Keratinocyte (primary cell): ENCODE data around the gene NTNG1. TPM values are rescaled to one million over a fixed set of nuclear protein-coding genes. Genes with fewer than 3 reads are reported as not detected.

Experiments used
- DNase-seq: peaks from one replicate; pipeline ENCODE4 v3.0.0-alpha.2; 2011; ENCODE audit warnings: low read depth, missing footprints, low spot score
- FAIRE-seq: peaks from 2 replicates; lab custom pipeline; 2011; peaks lifted over from hg19 to GRCh38; lab: Jason Lieb, UNC
- H2AFZ ChIP-seq: 2 replicates; pipeline ENCODE4 v1.6.0; 2012; ENCODE audit warnings: low read length, control low read depth, inconsistent platforms; ENCODE audit not compliant: control insufficient read depth
- H3K27ac ChIP-seq: 2 replicates; pipeline ENCODE4 v1.5.1; 2011; ENCODE audit warnings: low read length; ENCODE audit not compliant: control insufficient read depth, insufficient read depth
- H3K27me3 ChIP-seq: 3 replicates; pipeline ENCODE4 v1.6.0; 2011; ENCODE audit warnings: low read length; ENCODE audit not compliant: control insufficient read depth, insufficient read depth; ENCODE audit errors: extremely low read depth
- H3K36me3 ChIP-seq, 2 experiments: 2 replicates in 1 of 2; 3 replicates in 1 of 2; pipeline ENCODE4 v1.5.1; 2011; ENCODE audit warnings: low read length in 2 of 2, mild to moderate bottlenecking in 1 of 2; ENCODE audit not compliant: control insufficient read depth in 2 of 2, insufficient read depth in 2 of 2; ENCODE audit errors: extremely low read depth in 1 of 2
- H3K4me1 ChIP-seq: 3 replicates; pipeline ENCODE4 v1.5.1; 2011; ENCODE audit warnings: low read length; ENCODE audit not compliant: control insufficient read depth, insufficient read depth; ENCODE audit errors: extremely low read depth
- H3K4me2 ChIP-seq: 3 replicates; pipeline ENCODE4 v1.6.0; 2011; ENCODE audit warnings: low read depth, low read length; ENCODE audit not compliant: control insufficient read depth, insufficient read depth; ENCODE audit errors: extremely low read depth
- H3K4me3 ChIP-seq, 3 experiments: fragments of 200-600 bp in 1 of 3; sonication (generic) in 1 of 3; 2 replicates in 2 of 3; 3 replicates in 1 of 3; pipeline ENCODE4 v1.5.1; 2011 to 2016; ENCODE audit warnings: low read length in 3 of 3, mild to moderate bottlenecking in 3 of 3, control low read depth in 2 of 3, inconsistent platforms in 1 of 3, low read depth in 1 of 3, mixed read lengths in 1 of 3, mixed run types in 1 of 3, moderate library complexity in 1 of 3; ENCODE audit not compliant: control insufficient read depth in 2 of 3, insufficient read depth in 2 of 3; ENCODE audit errors: extremely low read depth in 1 of 3
- H3K79me2 ChIP-seq: 2 replicates; pipeline ENCODE4 v1.6.0; 2012; ENCODE audit warnings: low read length; ENCODE audit not compliant: control insufficient read depth, insufficient read depth
- H3K9ac ChIP-seq: 3 replicates; pipeline ENCODE4 v1.6.0; 2011; ENCODE audit warnings: low read length; ENCODE audit not compliant: control insufficient read depth, insufficient read depth; ENCODE audit errors: extremely low read depth
- H3K9me1 ChIP-seq: 3 replicates; pipeline ENCODE4 v1.6.0; 2011; ENCODE audit warnings: low read length; ENCODE audit not compliant: control insufficient read depth, insufficient read depth; ENCODE audit errors: extremely low read depth
- H3K9me3 ChIP-seq: 2 replicates; pipeline ENCODE4 v1.5.1; 2012; ENCODE audit warnings: low read depth, low read length; ENCODE audit not compliant: control insufficient read depth
- H4K20me1 ChIP-seq: 3 replicates; pipeline ENCODE4 v1.6.0; 2011; ENCODE audit warnings: low read length; ENCODE audit not compliant: control insufficient read depth, insufficient read depth; ENCODE audit errors: extremely low read depth
- CTCF ChIP-seq, 3 experiments: IDR thresholded peaks in 1 of 3; conservative IDR thresholded peaks in 1 of 3; optimal IDR thresholded peaks in 1 of 3; 2 replicates in 2 of 3; 3 replicates in 1 of 3; pipeline versions ENCODE3 to v1.5.1; 2011; ENCODE audit warnings: low read length in 3 of 3, mild to moderate bottlenecking in 3 of 3, moderate library complexity in 2 of 3, control low read depth in 1 of 3, inconsistent platforms in 1 of 3; ENCODE audit not compliant: insufficient read depth in 2 of 3; ENCODE audit errors: extremely low read depth in 1 of 3
- EZH2 ChIP-seq: IDR thresholded peaks from one replicate; pipeline ENCODE4 v1.6.1; 2012; ENCODE audit warnings: inconsistent platforms, mild to moderate bottlenecking, low read length, moderate library complexity
- dilution Hi-C: fragments of 300-500 bp; cut with MboI; formaldehyde crosslinking; loops from one replicate; pipeline ENCODE4 v1.7.0; 2020; ENCODE audit warnings: low sequenced_read_pairs; ENCODE audit not compliant: extremely low pct_ligation_motif_present
- polyA plus RNA-seq, 5 experiments: library from polyadenylated mRNA; depleted of rRNA in 3 of 5; stranded (reverse) in 3 of 5; stranded (forward) in 1 of 5; unstranded in 1 of 5; fragments of >200 nt; gene quantifications; 1 replicate in 1 of 5; 2 replicates in 3 of 5; 3 replicates in 1 of 5; pipeline versions ENCODE4 v1.2.1 to v1.2.3, GENCODE V29; 2011 to 2012; ENCODE audit warnings: missing spikeins in 2 of 5, low read depth in 1 of 5, low replicate concordance in 1 of 5

The NTNG1 gene
- polyA plus RNA-seq, 1 donor (not counting 4 experiments of a cell fraction or from before 2014, with no cell fraction given) = 8.1 TPM

GRCh38 chr1:107460035-107460434 is 319.2 kb downstream of the NTNG1 start:
- H3K4me2 ChIP-seq = no peak overlapping the region
- no peaks in the 10 kb centered on the region for H3K4me1 ChIP-seq
- no peaks in the 10 kb centered on the region for H4K20me1 ChIP-seq
- no peaks in the 10 kb centered on the region for H3K9me1 ChIP-seq
- TF ChIP-seq CTCF (optimal IDR thresholded peaks at IDR 0.05 in 1 of 3, IDR thresholded peaks at IDR 0.05 in 1 of 3, conservative IDR thresholded peaks at IDR 0.05 in 1 of 3; ENCODE audit: extremely low read depth in 1 of 3, insufficient read depth in 2 of 3, low read length in 3 of 3) = no peak
- no peak for TF ChIP-seq EZH2
- H2AFZ ChIP-seq = no peak overlapping the region
- no peak overlapping the region for H3K27ac ChIP-seq
- DNase-seq (no peak), FAIRE-seq (no peak)
- dilution Hi-C loops = no loop called here
- no peaks in the 10 kb centered on the region for H3K27me3 ChIP-seq
- H3K4me3 ChIP-seq = no peak overlapping the region
- H3K36me3 ChIP-seq = no peaks in the 10 kb centered on the region
- H3K79me2 ChIP-seq = no peaks in the 10 kb centered on the region
- no peak overlapping the region for H3K9ac ChIP-seq
- H3K9me3 ChIP-seq = no peaks in the 10 kb centered on the region

- dilution Hi-C loops = no loop called here
These were observed 324.0 kb downstream of the NTNG1 start for GRCh38 chr1:107464827-107465226.

More at GRCh38 chr1:107464827-107465226, 324.0 kb downstream of the NTNG1 start:
- Histone ChIP-seq H3K27ac (no peak overlapping the region), H2AFZ (no peak overlapping the region), H3K9ac (no peak overlapping the region), H3K4me1 (no peaks in the 10 kb centered on the region), H3K9me1 (no peaks in the 10 kb centered on the region), H4K20me1 (no peaks in the 10 kb centered on the region), H3K79me2 (no peaks in the 10 kb centered on the region), H3K4me2 (no peak overlapping the region), H3K36me3 (no peaks in the 10 kb centered on the region), H3K27me3 (no peaks in the 10 kb centered on the region), H3K9me3 (no peaks in the 10 kb centered on the region), H3K4me3 (no peak overlapping the region)
- FAIRE-seq (no peak), DNase-seq (no peak)
- TF ChIP-seq EZH2 (no peak), CTCF (optimal IDR thresholded peaks at IDR 0.05 in 1 of 3, IDR thresholded peaks at IDR 0.05 in 1 of 3, conservative IDR thresholded peaks at IDR 0.05 in 1 of 3; ENCODE audit: extremely low read depth in 1 of 3, insufficient read depth in 2 of 3, low read length in 3 of 3) (no peak)
